ENCODE measurements around the gene PAQR6.

The PAQR6 gene

DNA sequence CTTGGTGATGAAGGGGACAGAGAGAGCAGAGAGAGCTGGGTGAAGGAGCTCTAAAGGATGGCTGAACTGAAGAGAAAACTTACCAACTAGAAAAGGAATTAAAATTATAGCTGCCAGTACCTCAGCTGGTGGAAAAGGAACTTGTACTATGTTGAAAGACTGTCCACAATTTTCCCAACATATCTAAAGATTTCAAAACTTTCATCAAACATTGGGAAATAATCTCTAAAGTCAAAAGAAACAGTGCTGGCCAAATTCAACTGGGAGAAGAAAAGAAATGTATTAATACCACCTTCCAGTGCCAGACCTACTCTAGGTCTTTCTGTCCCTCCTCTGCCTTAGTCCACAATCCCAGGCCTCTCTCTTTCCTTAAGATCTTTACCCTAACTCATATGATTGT is 28.7 kb upstream of the PAQR6 start:
- peaks cover 17% of the 10 kb centered on the region for H3K4me1 Mint-ChIP-seq
- no peak overlapping the region for H3K4me3 Mint-ChIP-seq
- no peaks in the 10 kb centered on the region for H3K27me3 Mint-ChIP-seq (ENCODE audit: low read depth, poor library complexity)
- TF ChIP-seq, protein P1, sequence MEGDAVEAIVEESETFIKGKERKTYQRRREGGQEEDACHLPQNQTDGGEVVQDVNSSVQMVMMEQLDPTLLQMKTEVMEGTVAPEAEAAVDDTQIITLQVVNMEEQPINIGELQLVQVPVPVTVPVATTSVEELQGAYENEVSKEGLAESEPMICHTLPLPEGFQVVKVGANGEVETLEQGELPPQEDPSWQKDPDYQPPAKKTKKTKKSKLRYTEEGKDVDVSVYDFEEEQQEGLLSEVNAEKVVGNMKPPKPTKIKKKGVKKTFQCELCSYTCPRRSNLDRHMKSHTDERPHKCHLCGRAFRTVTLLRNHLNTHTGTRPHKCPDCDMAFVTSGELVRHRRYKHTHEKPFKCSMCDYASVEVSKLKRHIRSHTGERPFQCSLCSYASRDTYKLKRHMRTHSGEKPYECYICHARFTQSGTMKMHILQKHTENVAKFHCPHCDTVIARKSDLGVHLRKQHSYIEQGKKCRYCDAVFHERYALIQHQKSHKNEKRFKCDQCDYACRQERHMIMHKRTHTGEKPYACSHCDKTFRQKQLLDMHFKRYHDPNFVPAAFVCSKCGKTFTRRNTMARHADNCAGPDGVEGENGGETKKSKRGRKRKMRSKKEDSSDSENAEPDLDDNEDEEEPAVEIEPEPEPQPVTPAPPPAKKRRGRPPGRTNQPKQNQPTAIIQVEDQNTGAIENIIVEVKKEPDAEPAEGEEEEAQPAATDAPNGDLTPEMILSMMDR (IDR thresholded peaks at IDR 0.05) = no peak
- no peak for DNase-seq
- H3K9me3 Mint-ChIP-seq = no peaks in the 10 kb centered on the region
- peaks cover 69% of the 10 kb centered on the region for H3K36me3 Mint-ChIP-seq (ENCODE audit: low read depth)
- H3K27ac Mint-ChIP-seq = no peak overlapping the region

DNA sequence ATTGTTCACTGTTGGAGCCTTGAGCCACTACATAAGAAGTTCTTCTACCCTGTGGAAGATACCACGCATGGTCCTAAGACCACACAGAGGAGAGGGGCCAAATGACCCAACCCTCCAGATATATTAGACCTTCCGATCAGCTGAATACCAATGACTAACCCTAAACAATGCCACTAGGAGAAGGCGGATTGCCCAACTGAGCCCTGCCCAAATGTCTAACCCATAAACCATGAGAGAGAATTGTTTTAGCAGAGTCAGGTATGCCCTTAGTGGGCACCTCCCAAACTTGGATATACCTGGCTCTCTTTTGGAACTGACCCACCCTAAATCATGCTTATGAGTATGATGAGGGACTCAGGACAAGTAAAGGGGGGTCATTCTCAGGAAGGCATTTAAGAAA is 22.5 kb upstream of the PAQR6 start:
- peak overlapping the region; percentile 87 for H3K27ac Mint-ChIP-seq
- H3K9me3 Mint-ChIP-seq = no peaks in the 10 kb centered on the region
- DNase-seq = no peak
- TF ChIP-seq, protein P1 (IDR thresholded peaks at IDR 0.05) = no peak
- no peaks in the 10 kb centered on the region for H3K4me1 Mint-ChIP-seq
- peaks cover 80% of the 10 kb centered on the region for H3K36me3 Mint-ChIP-seq (ENCODE audit: low read depth)
- H3K27me3 Mint-ChIP-seq (ENCODE audit: low read depth, poor library complexity) = no peaks in the 10 kb centered on the region
- no peak overlapping the region for H3K4me3 Mint-ChIP-seq

DNA sequence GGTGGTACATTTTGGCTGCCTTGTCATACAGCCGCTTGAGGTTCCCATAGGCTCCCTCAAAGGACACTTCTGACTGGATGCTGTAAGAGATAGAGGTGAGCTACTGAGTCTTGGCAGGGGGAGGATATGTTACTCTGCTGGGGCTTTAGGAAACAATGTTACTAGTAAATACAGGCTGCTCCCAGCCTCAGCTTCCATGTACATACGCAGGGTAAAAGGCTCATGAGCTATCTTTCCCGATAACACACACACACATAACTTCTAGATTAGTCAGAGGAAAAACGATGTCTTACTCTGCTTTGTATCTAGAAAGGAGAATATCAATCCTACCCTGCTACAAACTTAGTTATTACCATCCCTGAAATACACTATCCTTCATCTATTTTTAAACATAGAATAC is 20.5 kb upstream of the PAQR6 start:
- TF ChIP-seq, protein P1 (IDR thresholded peaks at IDR 0.05) = no peak
- H3K4me1 Mint-ChIP-seq = no peaks in the 10 kb centered on the region
- DNase-seq = no peak
- H3K4me3 Mint-ChIP-seq = no peak overlapping the region
- H3K9me3 Mint-ChIP-seq = no peaks in the 10 kb centered on the region
- peaks cover 80% of the 10 kb centered on the region for H3K36me3 Mint-ChIP-seq (ENCODE audit: low read depth)
- H3K27me3 Mint-ChIP-seq (ENCODE audit: low read depth, poor library complexity) = no peaks in the 10 kb centered on the region
- no peak overlapping the region for H3K27ac Mint-ChIP-seq

DNA sequence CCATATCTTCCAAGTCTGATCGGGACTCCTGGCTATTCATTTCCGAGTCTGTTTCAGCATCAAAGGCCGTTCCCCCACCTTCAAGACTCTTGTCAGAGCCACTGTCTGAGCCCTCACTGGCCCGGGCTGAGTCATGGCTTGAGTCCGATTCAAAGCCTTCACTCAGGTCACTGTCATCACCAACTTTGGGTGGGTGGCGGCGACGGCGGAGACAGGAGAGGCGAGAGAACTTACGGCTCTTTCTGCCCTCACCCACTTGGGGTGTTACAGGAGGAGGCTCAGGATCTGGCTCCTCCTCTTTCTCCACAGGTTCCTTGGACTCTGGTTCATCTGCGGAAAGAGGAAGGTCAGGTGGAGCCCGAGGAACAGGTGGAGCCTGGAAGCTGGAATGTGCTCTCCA is 18.2 kb upstream of the PAQR6 start:
- no peak overlapping the region for H3K27ac Mint-ChIP-seq
- no peaks in the 10 kb centered on the region for H3K27me3 Mint-ChIP-seq (ENCODE audit: low read depth, poor library complexity)
- no peaks in the 10 kb centered on the region for H3K4me1 Mint-ChIP-seq
- DNase-seq = no peak
- TF ChIP-seq, protein P1 (IDR thresholded peaks at IDR 0.05) = no peak
- no peaks in the 10 kb centered on the region for H3K9me3 Mint-ChIP-seq
- H3K4me3 Mint-ChIP-seq = no peak overlapping the region
- peaks cover 76% of the 10 kb centered on the region for H3K36me3 Mint-ChIP-seq (ENCODE audit: low read depth)

DNA sequence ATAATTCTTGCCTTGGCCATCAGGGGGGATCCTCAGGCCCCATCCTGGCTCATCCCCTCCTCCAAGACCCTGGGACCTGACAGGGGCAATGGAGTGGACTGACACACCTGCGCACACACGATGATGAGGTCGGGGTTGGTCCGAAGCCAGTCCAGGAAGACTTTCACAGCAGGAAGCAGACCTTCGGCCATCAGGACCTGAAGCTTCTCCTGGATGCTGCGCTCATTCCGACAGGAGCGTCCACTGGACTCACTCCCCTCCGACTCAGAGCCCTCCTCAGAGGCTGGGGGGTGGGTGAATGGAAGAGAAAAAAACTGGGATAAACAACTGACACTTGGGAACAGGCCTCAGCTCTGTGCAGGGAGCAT is 15.4 kb upstream of the PAQR6 start:
- TF ChIP-seq, protein P1 (IDR thresholded peaks at IDR 0.05) = no peak
- Mint-ChIP-seq H3K9me3 (no peaks in the 10 kb centered on the region), H3K27me3 (ENCODE audit: low read depth, poor library complexity) (no peaks in the 10 kb centered on the region), H3K4me3 (no peak overlapping the region), H3K27ac (peak overlapping the region; percentile 17), H3K36me3 (ENCODE audit: low read depth) (peaks cover 86% of the 10 kb centered on the region), H3K4me1 (no peaks in the 10 kb centered on the region)
- no peak for DNase-seq

DNA sequence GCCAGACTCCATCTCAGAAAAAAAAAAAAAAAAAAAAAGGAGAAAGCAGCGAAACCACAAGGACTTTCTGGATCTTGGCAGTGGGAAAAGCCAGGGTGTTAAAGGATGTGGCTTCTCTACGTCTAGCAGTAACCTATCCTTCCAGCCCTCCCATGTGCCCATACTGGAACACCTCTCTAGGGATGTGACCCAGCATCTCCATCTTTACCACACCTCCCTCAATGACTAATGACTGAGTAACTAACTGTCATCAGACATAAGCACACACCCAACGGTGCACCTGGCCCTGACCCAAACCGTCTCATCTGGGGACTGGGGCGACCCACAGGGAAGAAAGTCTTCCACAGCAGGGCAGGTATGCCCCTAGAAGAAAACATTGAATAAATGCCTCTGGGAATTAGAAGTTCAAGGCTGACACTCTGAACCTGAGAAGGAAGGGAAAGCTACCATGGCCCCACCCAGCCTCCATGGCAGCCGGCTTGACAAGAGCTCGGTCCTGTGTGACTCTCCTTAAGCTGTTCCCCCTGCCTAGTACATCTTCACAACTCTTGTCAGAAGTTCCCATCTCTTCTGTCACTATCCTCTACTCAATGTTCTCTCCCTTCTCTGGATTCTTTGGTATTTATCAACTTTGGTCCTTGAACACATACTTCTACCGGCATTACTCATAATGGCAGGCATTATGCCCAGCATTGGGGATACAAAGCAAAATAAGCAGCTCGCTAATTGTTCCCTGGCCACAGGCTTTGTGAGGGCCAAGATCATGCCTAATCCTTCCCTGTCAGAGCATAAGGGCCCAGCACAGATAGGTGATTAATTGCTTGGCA is 14.8 kb upstream of the PAQR6 start:
- Mint-ChIP-seq H3K4me3 (no peak overlapping the region), H3K27ac (no peak overlapping the region), H3K9me3 (no peaks in the 10 kb centered on the region), H3K36me3 (ENCODE audit: low read depth) (peaks cover 85% of the 10 kb centered on the region), H3K4me1 (no peaks in the 10 kb centered on the region), H3K27me3 (ENCODE audit: low read depth, poor library complexity) (no peaks in the 10 kb centered on the region)
- DNase-seq = no peak
- TF ChIP-seq, protein P1 (IDR thresholded peaks at IDR 0.05) = no peak
